Stimulated activated CD4-positive, alpha-beta T cell treated with anti-CD3 and anti-CD28 coated beads, Interleukin-15, amount 100 ng/mL, for 1 hour (primary cell): ENCODE results near the gene MRPL58.

Experiments used
- DNase-seq, 2 donors: peaks; one replicate each; pipeline ENCODE4 v3.0.0-alpha.2; 2020; ENCODE audit warnings: low read depth in 1 of 2, low spot score in 1 of 2

Gene MRPL58

GRCh38 chr17:75046407-75047289, 34.2 kb downstream of the MRPL58 start, which contains the start of the genes ATP5PD and KCTD2:
Gene ATP5PD, minus strand, starts transcription at chr17:75046969. Its CDS starts 4,319 bp downstream, at chr17:75042650.
Gene KCTD2, plus strand, starts transcription at chr17:75047225. Its CDS starts 26 bp downstream, at chr17:75047251.
- DNase-seq: peak; percentile 87 to 90

DNA sequence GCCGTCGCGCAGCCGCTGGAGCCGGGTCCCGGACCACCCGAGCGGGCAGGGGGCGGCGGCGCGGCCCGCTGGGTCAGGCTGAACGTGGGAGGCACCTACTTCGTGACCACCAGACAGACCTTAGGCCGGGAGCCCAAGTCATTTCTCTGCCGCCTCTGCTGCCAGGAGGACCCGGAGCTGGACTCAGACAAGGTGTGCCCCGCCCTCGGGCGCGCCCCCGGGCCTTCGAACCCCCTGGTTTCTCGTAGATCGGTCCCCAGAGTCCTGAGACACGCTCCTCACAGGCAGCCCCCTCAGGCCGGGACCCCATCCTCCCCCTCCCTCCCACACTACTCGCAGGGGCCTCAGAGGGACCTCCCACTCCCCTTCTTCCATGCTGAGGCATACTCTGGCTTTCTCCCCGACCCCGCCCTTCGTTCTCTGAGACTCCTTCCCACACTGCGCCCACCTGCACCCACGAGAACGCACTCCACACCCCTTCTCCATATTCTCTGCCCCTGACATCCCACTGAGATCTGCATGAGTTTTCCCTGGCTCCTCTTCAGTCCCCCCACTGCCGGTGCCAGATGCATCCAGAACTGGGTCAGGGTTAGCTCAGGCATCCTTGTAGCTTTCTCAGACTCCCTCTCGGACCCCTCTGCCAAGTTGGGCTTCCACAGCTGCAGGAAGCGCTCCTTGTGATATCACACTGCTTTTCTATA, 35.1 kb downstream of the MRPL58 start:
- DNase-seq: peak in 1 of 2 donors; percentile 16

GRCh38 chr17:75048249-75048878, 35.9 kb downstream of the MRPL58 start:
- DNase-seq: no peak

GRCh38 chr17:75049057-75049456, 36.6 kb downstream of the MRPL58 start:
- no peak for DNase-seq

DNA sequence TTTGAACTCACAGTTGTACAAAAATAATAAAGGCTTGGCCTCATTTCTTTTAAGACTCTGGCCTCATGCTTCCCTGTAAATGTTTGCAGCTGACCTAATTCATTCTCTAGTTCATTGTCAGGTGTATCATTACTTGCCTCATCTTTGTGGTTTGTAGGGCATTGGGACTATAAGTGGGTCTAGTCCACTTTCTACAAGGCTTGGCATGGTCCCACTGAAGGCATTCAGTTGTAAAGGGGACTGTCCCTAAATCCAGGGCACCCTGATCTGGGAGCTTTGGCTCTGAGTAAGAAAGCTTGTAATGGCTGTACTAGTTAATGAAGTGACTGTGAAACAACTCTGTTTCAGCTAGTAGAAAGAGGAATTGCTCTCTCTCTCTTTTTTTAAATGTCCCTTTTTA, 37.2 kb downstream of the MRPL58 start:
- DNase-seq: no peak

DNA sequence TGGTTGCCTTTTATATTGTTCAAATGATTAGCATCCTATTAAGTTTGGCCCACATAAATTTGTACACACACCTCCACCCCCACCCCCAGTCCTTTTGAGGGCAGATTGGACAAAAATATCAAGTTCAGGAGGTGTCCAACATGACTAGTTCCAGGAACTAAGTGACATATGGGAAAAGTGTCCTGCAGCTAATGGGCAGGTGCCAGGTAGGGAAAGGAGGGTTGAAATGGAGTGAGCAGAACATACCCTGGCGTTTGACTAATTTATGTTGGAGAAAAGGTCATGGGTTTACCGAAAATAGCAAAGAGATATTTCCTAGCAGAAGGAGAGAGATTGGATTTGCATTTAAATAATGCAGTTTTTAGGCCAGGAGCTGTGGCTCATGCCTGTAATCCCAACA, 39.5 kb downstream of the MRPL58 start:
- DNase-seq: no peak

- no peak for DNase-seq
These were observed 47.2 kb downstream of the MRPL58 start for GRCh38 chr17:75059369-75060345.

DNA sequence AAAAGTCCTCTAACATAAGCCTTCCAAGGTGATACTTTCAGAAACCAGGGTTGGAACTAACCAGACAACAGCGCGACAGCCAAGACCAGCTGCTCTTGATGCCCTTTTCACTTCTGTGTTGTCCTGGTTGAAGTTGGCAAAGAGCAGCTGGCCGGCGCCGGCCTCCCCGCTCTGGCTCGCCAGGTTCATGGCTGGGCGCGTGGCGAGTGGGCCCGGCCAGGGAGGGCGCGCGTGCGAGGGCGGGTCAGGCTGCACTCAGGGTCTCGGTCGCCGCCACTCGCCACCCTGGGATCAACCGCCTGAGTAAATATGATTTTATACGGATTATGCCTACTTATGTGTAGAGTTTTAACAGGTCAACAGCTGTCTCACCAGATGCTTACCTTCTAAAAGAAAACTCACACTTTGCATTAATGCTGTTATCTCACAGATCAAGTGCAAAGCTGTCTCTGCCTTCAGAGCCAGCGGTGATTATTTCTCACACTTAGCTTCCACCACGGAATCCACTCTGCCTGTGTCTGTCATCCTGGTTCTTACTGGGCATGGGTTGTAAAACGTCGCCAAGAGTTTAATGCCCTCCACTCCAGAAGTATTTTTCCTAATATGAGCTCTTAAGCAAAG, 48.1 kb downstream of the MRPL58 start:
- DNase-seq: no peak

- DNase-seq: no peak
These were observed 48.6 kb downstream of the MRPL58 start for GRCh38 chr17:75061055-75061438.

GRCh38 chr17:75061618-75062017, 49.1 kb downstream of the MRPL58 start:
- no peak for DNase-seq

GRCh38 chr17:75063201-75063600, 50.7 kb downstream of the MRPL58 start:
- DNase-seq: no peak

DNA sequence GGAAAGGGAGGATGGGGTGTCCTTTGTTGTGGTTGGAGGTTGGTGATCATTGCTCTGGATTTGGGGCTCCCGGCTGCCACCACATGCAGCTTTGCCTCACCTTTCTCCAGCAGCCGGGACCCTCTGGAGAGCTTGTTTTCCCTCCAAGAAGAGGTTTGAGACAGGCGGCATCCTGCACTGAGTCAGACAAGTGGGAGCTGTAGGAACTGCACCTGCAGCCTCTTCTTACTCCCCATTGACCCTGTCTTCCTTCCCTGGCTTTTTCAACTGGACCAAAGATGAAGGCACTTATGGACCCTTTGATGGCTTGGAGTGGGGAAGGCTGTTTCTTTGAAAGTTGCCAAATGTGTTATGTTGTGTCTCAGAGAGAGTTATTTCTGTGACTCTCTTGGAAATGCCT, 51.2 kb downstream of the MRPL58 start:
- DNase-seq: no peak

- no peak for DNase-seq
These were observed 51.6 kb downstream of the MRPL58 start for GRCh38 chr17:75064040-75064439.

DNA sequence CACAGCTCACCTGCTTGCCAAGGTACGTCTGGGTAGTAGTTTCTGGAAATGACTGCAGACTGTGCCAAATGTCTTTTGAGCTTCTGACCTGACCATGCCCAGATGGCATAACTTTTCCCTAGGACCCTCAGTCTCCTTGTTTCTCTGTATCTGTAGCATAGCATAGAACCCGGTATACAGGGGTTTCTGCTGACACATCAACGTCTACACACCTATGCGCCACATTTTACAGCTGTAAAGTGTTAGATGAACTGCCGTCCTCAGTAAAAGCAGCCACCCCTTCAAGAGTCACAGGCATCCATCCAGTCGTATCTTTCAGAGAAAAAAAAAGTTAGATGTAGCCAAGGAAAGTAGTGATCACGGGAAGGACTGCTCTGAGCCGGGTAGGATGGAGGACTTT, 52.0 kb downstream of the MRPL58 start:
- no peak for DNase-seq

DNA sequence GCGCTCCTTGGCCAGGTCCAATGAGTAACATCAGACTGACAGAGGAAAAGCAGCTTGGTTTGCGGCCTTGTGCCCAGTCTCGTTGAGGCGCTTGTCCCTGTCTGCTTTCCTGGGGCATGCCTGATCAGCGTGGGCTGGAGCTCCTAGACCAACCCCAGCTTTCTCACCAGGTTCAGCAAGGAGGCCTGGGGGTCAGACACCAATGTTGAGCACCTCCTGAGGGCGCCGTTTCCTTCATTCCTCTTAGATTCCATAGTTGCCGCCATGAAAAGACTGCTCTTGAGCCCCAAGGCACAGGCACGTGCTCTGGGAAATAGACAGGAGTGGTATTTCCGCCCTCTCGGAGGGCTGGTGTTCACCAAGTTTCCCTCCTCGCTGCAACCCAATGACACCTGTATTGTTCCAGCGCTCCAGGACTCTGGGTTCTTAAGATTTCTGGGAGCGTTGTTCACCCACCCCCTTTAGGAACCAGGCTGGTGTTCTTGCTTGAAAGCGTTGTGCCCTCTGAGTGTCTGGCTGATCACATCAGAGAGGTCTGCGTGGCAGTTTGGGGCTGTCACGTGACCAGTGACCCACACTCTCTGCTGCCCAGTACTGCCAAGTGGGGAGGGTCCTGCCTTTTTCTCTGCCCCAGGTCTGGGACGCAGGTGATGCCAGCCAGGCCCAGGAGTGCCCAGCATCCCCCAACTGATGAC, 52.5 kb downstream of the MRPL58 start:
- DNase-seq: no peak

- no peak for DNase-seq
These were observed 53.2 kb downstream of the MRPL58 start for GRCh38 chr17:75065562-75066151.

- DNase-seq: no peak
These were observed 55.4 kb downstream of the MRPL58 start for GRCh38 chr17:75067856-75068255.

GRCh38 chr17:75068750-75069149, 56.3 kb downstream of the MRPL58 start:
- DNase-seq: no peak

GRCh38 chr17:75069783-75070182, 57.3 kb downstream of the MRPL58 start:
- DNase-seq: no peak
